OCI-M2 (cell line): ENCODE data around the gene ALDH6A1.

Experiments used
- DNase-seq: peaks from one replicate; lab custom pipeline; 2025; ENCODE audit not compliant: unreplicated experiment; lab: John Stamatoyannopoulos, UW

Gene ALDH6A1

GRCh38 chr14:74049876-74050495 is 34.3 kb downstream of the ALDH6A1 start:
- no peak for DNase-seq

- no peak for DNase-seq
These were observed 36.0 kb downstream of the ALDH6A1 start for GRCh38 chr14:74048281-74048680.

GRCh38 chr14:74045522-74045921 is 38.7 kb downstream of the ALDH6A1 start:
- DNase-seq: no peak

GRCh38 chr14:74042296-74042695 is 42.0 kb downstream of the ALDH6A1 start:
- DNase-seq: no peak

GRCh38 chr14:74038020-74038859 is 46.0 kb downstream of the ALDH6A1 start:
- no peak for DNase-seq

GRCh38 chr14:74035556-74035955 is 48.7 kb downstream of the ALDH6A1 start:
- no peak for DNase-seq

- DNase-seq: no peak
These were observed 49.7 kb downstream of the ALDH6A1 start for GRCh38 chr14:74034572-74034971.

- no peak for DNase-seq
These were observed 55.1 kb downstream of the ALDH6A1 start for GRCh38 chr14:74029136-74029535.

GRCh38 chr14:74022346-74022745 is 61.9 kb downstream of the ALDH6A1 start:
- DNase-seq: no peak

GRCh38 chr14:74019408-74020137 is 64.7 kb downstream of the ALDH6A1 start:
- DNase-seq: no peak

- no peak for DNase-seq
These were observed 65.5 kb downstream of the ALDH6A1 start, which contains the start of the genes BBOF1 and ENTPD5 for GRCh38 chr14:74018586-74019407. TSS of gene BBOF1 (plus strand) at chr14:74019349. CDS start at chr14:74019479, 130 bp downstream. TSS of gene ENTPD5 (minus strand) at chr14:74019288. CDS start at chr14:73988102, 31,186 bp downstream.

- DNase-seq: no peak
These were observed 66.1 kb downstream of the ALDH6A1 start for GRCh38 chr14:74018174-74018585.

- no peak for DNase-seq
These were observed 68.3 kb downstream of the ALDH6A1 start for GRCh38 chr14:74015963-74016362.

- no peak for DNase-seq
These were observed 69.1 kb downstream of the ALDH6A1 start for GRCh38 chr14:74015176-74015575.

- DNase-seq: no peak
These were observed 70.0 kb downstream of the ALDH6A1 start for GRCh38 chr14:74014299-74014698.

- DNase-seq: no peak
These were observed 75.3 kb downstream of the ALDH6A1 start for GRCh38 chr14:74008843-74009499.
